GM21447 (cell line): ENCODE measurements around the gene RBM19.

Experiments
- ATAC-seq: cut with Tn5 transposase; IDR thresholded peaks from one replicate; pipeline ENCODE4 v1.9.1; 2021; ENCODE audit not compliant: unreplicated experiment

RBM19 gene

GRCh38 chr12:113990250-113991223 is 24.4 kb upstream of the RBM19 start:
- no peak for ATAC-seq

- no peak for ATAC-seq
Measured at GRCh38 chr12:113988976-113989375, 22.9 kb upstream of the RBM19 start.

GRCh38 chr12:113988064-113988451 is 21.9 kb upstream of the RBM19 start:
- ATAC-seq: no peak

GRCh38 chr12:113987261-113988063 is 21.3 kb upstream of the RBM19 start:
- ATAC-seq: no peak

- no peak for ATAC-seq
Measured at GRCh38 chr12:113984464-113984863, 18.3 kb upstream of the RBM19 start.

GRCh38 chr12:113983777-113984448 is 17.8 kb upstream of the RBM19 start:
- ATAC-seq: no peak

GRCh38 chr12:113983265-113983664 is 17.1 kb upstream of the RBM19 start:
- no peak for ATAC-seq

GRCh38 chr12:113981876-113982275 is 15.8 kb upstream of the RBM19 start:
- ATAC-seq: no peak

- no peak for ATAC-seq
Measured at GRCh38 chr12:113980537-113981337, 14.6 kb upstream of the RBM19 start.

GRCh38 chr12:113980054-113980453 is 13.9 kb upstream of the RBM19 start:
- ATAC-seq: no peak

GRCh38 chr12:113978080-113978479 is 12.0 kb upstream of the RBM19 start:
- ATAC-seq: no peak

- no peak for ATAC-seq
Measured at GRCh38 chr12:113974006-113974405, 7.9 kb upstream of the RBM19 start.

GRCh38 chr12:113973109-113973904 is 7.2 kb upstream of the RBM19 start:
- ATAC-seq: no peak

- no peak for ATAC-seq
Measured at GRCh38 chr12:113971392-113971791, 5.3 kb upstream of the RBM19 start.

- ATAC-seq: no peak
Measured at GRCh38 chr12:113970211-113970610, 4.1 kb upstream of the RBM19 start.

- ATAC-seq: no peak
Measured at GRCh38 chr12:113967368-113967767, 1.2 kb upstream of the RBM19 start.

GRCh38 chr12:113962733-113963132 is 3.4 kb downstream of the RBM19 start:
- ATAC-seq: no peak

GRCh38 chr12:113961921-113962710 is 4.0 kb downstream of the RBM19 start:
- ATAC-seq: no peak

- ATAC-seq: no peak
Measured at GRCh38 chr12:113960030-113960429, 6.1 kb downstream of the RBM19 start.
